ENCODE results near the gene KIDINS220.

Gene KIDINS220

GRCh38 chr2:8861797-8862196 lies 24.4 kb upstream of the KIDINS220 start:
- no peak for DNase-seq (ENCODE audit: low spot score)

GRCh38 chr2:8860239-8860638 lies 22.8 kb upstream of the KIDINS220 start:
- Mint-ChIP-seq H3K27me3 (ENCODE audit: low read depth) (peaks cover 34% of the 10 kb centered on the region), H3K4me1 (ENCODE audit: low read depth) (no peaks in the 10 kb centered on the region), H3K4me3 (no peak overlapping the region), H3K27ac (no peak overlapping the region), H3K36me3 (ENCODE audit: low read depth) (no peaks in the 10 kb centered on the region), H3K9me3 (no peaks in the 10 kb centered on the region)
- no peak for DNase-seq (ENCODE audit: low spot score)

More at GRCh38 chr2:8861797-8862196, 24.4 kb upstream of the KIDINS220 start:
- no peaks in the 10 kb centered on the region for H3K4me1 Mint-ChIP-seq (ENCODE audit: low read depth)
- peaks cover 23% of the 10 kb centered on the region for H3K27me3 Mint-ChIP-seq (ENCODE audit: low read depth)
- no peaks in the 10 kb centered on the region for H3K36me3 Mint-ChIP-seq (ENCODE audit: low read depth)
- H3K9me3 Mint-ChIP-seq: no peaks in the 10 kb centered on the region
- no peak overlapping the region for H3K4me3 Mint-ChIP-seq
- no peak overlapping the region for H3K27ac Mint-ChIP-seq

GRCh38 chr2:8858910-8859309 lies 21.5 kb upstream of the KIDINS220 start:
- no peak for DNase-seq (ENCODE audit: low spot score)
- H3K9me3 Mint-ChIP-seq: no peaks in the 10 kb centered on the region
- no peaks in the 10 kb centered on the region for H3K4me1 Mint-ChIP-seq (ENCODE audit: low read depth)
- peaks cover 32% of the 10 kb centered on the region for H3K27me3 Mint-ChIP-seq (ENCODE audit: low read depth)
- H3K4me3 Mint-ChIP-seq: no peak overlapping the region
- no peak overlapping the region for H3K27ac Mint-ChIP-seq
- no peaks in the 10 kb centered on the region for H3K36me3 Mint-ChIP-seq (ENCODE audit: low read depth)

GRCh38 chr2:8858264-8858663 lies 20.9 kb upstream of the KIDINS220 start:
- Mint-ChIP-seq H3K9me3 (no peaks in the 10 kb centered on the region), H3K27ac (no peak overlapping the region), H3K4me3 (no peak overlapping the region), H3K4me1 (ENCODE audit: low read depth) (no peaks in the 10 kb centered on the region), H3K27me3 (ENCODE audit: low read depth) (peaks cover 28% of the 10 kb centered on the region), H3K36me3 (ENCODE audit: low read depth) (no peaks in the 10 kb centered on the region)
- no peak for DNase-seq (ENCODE audit: low spot score)

- Mint-ChIP-seq H3K9me3 (no peaks in the 10 kb centered on the region), H3K36me3 (ENCODE audit: low read depth) (no peaks in the 10 kb centered on the region), H3K27me3 (ENCODE audit: low read depth) (peaks cover 31% of the 10 kb centered on the region), H3K4me3 (no peak overlapping the region), H3K4me1 (ENCODE audit: low read depth) (no peaks in the 10 kb centered on the region), H3K27ac (no peak overlapping the region)
- DNase-seq (ENCODE audit: low spot score): no peak
Observed at GRCh38 chr2:8857709-8858108, 20.3 kb upstream of the KIDINS220 start.

- DNase-seq (ENCODE audit: low spot score): no peak
- Mint-ChIP-seq H3K4me3 (no peak overlapping the region), H3K4me1 (ENCODE audit: low read depth) (no peaks in the 10 kb centered on the region), H3K36me3 (ENCODE audit: low read depth) (no peaks in the 10 kb centered on the region), H3K27ac (no peak overlapping the region), H3K9me3 (no peaks in the 10 kb centered on the region), H3K27me3 (ENCODE audit: low read depth) (peaks cover 20% of the 10 kb centered on the region)
Observed at GRCh38 chr2:8856176-8856575, 18.8 kb upstream of the KIDINS220 start.

- Mint-ChIP-seq H3K4me3 (no peak overlapping the region), H3K27ac (no peak overlapping the region), H3K9me3 (no peaks in the 10 kb centered on the region), H3K36me3 (ENCODE audit: low read depth) (no peaks in the 10 kb centered on the region), H3K27me3 (ENCODE audit: low read depth) (peaks cover 27% of the 10 kb centered on the region), H3K4me1 (ENCODE audit: low read depth) (no peaks in the 10 kb centered on the region)
- no peak for DNase-seq (ENCODE audit: low spot score)
Observed at GRCh38 chr2:8855010-8855409, 17.6 kb upstream of the KIDINS220 start.

- H3K9me3 Mint-ChIP-seq: no peaks in the 10 kb centered on the region
- no peak for DNase-seq (ENCODE audit: low spot score)
- H3K36me3 Mint-ChIP-seq (ENCODE audit: low read depth): no peaks in the 10 kb centered on the region
- H3K27me3 Mint-ChIP-seq (ENCODE audit: low read depth): peaks cover 28% of the 10 kb centered on the region
- no peak overlapping the region for H3K27ac Mint-ChIP-seq
- no peak overlapping the region for H3K4me3 Mint-ChIP-seq
- no peaks in the 10 kb centered on the region for H3K4me1 Mint-ChIP-seq (ENCODE audit: low read depth)
Observed at GRCh38 chr2:8853426-8853825, 16.0 kb upstream of the KIDINS220 start.

- Mint-ChIP-seq H3K4me3 (no peak overlapping the region), H3K36me3 (ENCODE audit: low read depth) (no peaks in the 10 kb centered on the region), H3K4me1 (ENCODE audit: low read depth) (no peaks in the 10 kb centered on the region), H3K27ac (no peak overlapping the region), H3K9me3 (no peaks in the 10 kb centered on the region), H3K27me3 (ENCODE audit: low read depth) (peaks cover 28% of the 10 kb centered on the region)
- DNase-seq (ENCODE audit: low spot score): no peak
Observed at GRCh38 chr2:8851811-8852560, 14.6 kb upstream of the KIDINS220 start.

- Mint-ChIP-seq H3K4me1 (ENCODE audit: low read depth) (no peaks in the 10 kb centered on the region), H3K36me3 (ENCODE audit: low read depth) (no peaks in the 10 kb centered on the region), H3K9me3 (no peaks in the 10 kb centered on the region), H3K27me3 (ENCODE audit: low read depth) (peaks cover 33% of the 10 kb centered on the region), H3K27ac (no peak overlapping the region), H3K4me3 (no peak overlapping the region)
- DNase-seq (ENCODE audit: low spot score): no peak
Observed at GRCh38 chr2:8850845-8851487, 13.6 kb upstream of the KIDINS220 start.

- Mint-ChIP-seq H3K4me1 (ENCODE audit: low read depth) (no peaks in the 10 kb centered on the region), H3K4me3 (no peak overlapping the region), H3K27me3 (ENCODE audit: low read depth) (peaks cover 37% of the 10 kb centered on the region), H3K9me3 (no peaks in the 10 kb centered on the region), H3K27ac (no peak overlapping the region), H3K36me3 (ENCODE audit: low read depth) (no peaks in the 10 kb centered on the region)
- no peak for DNase-seq (ENCODE audit: low spot score)
Observed at GRCh38 chr2:8849327-8849726, 11.9 kb upstream of the KIDINS220 start.

GRCh38 chr2:8848328-8849100 lies 11.1 kb upstream of the KIDINS220 start:
- Mint-ChIP-seq H3K36me3 (ENCODE audit: low read depth) (no peaks in the 10 kb centered on the region), H3K27ac (no peak overlapping the region), H3K9me3 (no peaks in the 10 kb centered on the region), H3K27me3 (ENCODE audit: low read depth) (peaks cover 40% of the 10 kb centered on the region), H3K4me3 (no peak overlapping the region), H3K4me1 (ENCODE audit: low read depth) (no peaks in the 10 kb centered on the region)
- no peak for DNase-seq (ENCODE audit: low spot score)

- H3K27me3 Mint-ChIP-seq (ENCODE audit: low read depth): peaks cover 37% of the 10 kb centered on the region
- no peak for DNase-seq (ENCODE audit: low spot score)
- H3K4me1 Mint-ChIP-seq (ENCODE audit: low read depth): no peaks in the 10 kb centered on the region
- no peaks in the 10 kb centered on the region for H3K36me3 Mint-ChIP-seq (ENCODE audit: low read depth)
- H3K4me3 Mint-ChIP-seq: no peak overlapping the region
- no peaks in the 10 kb centered on the region for H3K9me3 Mint-ChIP-seq
- H3K27ac Mint-ChIP-seq: no peak overlapping the region
Observed at GRCh38 chr2:8847400-8847799, 10.0 kb upstream of the KIDINS220 start.

- H3K36me3 Mint-ChIP-seq (ENCODE audit: low read depth): peaks cover 2% of the 10 kb centered on the region
- no peak overlapping the region for H3K27ac Mint-ChIP-seq
- H3K4me1 Mint-ChIP-seq (ENCODE audit: low read depth): no peaks in the 10 kb centered on the region
- H3K9me3 Mint-ChIP-seq: no peaks in the 10 kb centered on the region
- DNase-seq (ENCODE audit: low spot score): no peak
- peaks cover 29% of the 10 kb centered on the region for H3K27me3 Mint-ChIP-seq (ENCODE audit: low read depth)
- no peak overlapping the region for H3K4me3 Mint-ChIP-seq
Observed at GRCh38 chr2:8841932-8842331, 4.5 kb upstream of the KIDINS220 start.

Measured in T-helper 2 cell treated with Interferon-gamma antibody and Interleukin-4, amounts not matched to agents 5 μg/mL and 100 μg/mL, for 36 hours (primary cell).